ENCODE results near the gene ZNF496.

The ZNF496 gene

DNA sequence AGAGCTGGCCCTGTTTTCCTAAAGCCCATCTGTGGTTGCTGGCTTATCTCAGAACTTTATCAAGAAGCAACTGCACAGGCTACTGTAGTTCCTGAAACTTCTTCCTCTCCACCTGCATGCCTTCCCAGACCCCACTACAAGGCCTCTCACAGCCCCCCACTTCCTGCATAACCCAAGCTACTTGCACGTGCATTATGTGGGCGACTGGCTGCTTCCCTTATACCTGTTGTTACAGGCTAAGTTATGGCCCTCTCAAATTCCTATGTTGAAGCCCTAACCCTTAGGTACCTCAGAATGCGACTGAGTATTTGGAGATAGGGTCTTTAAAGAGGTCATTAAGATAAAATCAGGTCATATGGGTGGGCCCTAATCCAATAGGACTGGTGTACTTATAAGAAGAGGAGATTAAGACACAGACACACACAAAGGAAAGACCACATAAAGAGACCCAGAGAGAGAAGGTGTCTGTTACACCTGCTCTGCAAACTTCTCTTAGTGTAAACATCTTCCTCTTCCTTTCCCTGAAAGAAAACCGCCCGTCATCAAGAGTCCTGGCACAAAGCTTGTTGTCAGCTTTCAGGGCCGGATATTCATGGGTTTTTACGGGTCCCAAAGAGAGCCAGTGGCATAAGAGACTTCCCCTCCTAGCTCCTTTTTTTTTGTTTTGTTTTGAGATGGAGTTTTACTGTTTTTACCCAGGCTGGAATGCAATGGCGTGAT lies 5.1 kb downstream of the ZNF496 start:
- no peak for DNase-seq

DNA sequence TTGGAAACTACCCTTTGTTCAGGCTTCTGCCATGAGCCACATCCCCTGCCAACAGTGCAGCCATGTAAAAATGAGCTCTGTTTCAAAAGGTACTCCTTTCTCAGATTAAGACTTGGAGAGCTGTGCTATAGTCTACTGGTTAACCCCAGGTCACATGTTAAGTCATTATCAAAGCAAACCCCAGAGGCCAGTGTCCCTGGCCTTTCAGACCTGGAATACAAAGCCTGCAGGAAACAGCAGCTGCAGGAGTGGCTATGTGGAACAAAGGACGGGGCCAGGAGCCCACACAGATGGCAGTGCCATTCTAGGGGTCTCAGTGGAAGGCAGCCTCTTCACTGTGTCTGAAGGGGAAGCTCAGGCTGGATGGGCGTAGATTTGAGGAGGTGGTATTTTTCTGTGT lies 6.7 kb downstream of the ZNF496 start:
- DNase-seq, result no peak

DNA sequence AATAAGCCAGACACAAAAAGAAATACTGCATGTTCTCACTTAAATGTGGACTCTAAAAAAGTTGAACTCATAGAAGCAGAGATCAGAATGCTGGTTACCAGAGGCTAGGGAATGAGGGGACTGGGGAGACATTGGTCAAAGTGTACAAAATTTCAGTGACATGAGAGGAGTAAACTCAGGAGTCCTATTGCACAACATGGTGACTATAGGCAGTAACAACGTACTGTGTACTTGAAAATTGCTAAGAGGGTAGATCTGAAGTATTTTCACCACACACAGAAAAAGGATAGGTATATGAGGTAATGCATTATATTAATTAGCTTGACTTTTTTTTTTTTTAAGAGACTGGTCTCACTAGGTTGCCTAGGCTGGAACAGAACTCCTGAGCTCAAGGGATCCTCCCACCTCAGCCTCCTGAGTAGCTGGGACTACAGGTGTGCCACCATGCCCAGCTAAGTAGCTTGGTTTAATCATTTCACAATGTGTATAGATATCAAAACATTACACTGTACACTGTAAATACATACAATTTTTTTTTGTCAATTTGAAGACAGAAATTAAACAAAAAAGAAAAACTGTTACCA lies 7.4 kb downstream of the ZNF496 start:
- no peak for DNase-seq

DNA sequence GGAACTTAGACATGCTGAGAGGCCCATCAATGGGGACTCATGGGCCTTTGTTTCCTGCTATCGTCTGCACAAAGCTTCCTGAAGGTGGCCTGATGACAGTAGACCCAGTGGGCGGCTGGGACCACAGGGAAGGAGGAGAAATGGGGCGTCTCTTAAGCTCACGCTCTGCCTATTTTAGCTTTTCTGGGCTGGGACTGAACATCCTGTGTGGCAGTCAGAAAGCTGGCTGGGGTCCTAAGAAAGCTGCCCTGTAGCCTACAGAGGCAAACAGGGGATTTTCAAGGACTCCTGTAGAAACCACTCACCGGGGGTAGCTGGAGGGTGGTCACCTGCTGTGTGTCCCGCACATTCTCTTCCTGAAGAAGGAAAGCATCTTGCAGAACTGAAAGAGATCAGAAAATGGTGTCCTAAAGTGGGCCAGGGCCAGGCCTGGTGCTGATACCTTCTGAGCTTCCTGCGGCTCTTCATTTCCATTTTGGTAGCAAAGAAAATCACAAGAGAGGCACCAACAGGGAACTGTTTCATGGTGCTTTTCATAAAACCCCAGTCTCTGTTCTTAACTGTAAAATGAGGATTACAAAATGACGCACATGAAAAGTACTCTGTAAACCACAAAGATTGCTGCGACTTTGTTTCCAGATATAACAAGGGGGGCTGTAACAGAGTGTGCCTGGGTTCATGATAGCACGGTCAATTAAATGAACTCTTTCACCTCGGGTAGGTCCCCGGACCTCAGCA lies 8.6 kb downstream of the ZNF496 start:
- DNase-seq, result no peak

DNA sequence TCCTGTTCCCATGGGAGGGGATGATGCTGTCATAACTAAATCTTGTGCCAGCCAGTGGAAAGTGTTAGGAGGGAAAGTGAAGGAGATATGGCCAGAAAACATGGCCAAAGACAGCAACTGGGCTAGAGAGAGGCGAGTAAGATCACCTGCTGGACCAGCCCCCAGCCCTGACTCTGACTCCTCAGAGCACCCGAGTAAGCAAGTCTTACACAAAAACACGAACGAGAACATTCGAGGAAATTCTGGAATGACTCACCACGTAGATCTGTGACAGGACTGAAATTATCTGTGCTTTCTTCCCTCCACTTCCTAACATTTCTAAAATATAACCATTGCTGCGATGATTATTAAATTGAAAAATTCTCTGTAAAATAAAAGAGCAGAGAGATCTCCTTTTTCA lies 9.2 kb downstream of the ZNF496 start:
- DNase-seq, result no peak

DNA sequence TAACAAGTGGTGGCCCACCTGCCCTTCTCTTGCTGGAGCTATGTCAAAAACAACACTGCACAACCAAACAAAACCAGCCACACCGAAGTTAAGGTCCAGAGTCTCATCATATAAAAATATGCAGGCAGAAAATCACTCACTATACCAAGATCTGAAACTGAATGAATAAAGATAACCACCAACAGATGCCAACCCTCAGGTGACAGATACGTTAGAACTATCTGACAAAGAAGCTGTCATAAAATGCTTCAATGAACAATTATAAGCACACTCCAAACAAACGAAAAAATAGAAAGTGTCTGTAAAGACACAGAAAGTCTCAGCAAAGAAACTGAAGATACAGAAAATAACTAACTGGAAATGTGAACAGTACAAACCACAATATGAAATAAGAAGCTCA lies 14.0 kb downstream of the ZNF496 start:
- no peak for DNase-seq

DNA sequence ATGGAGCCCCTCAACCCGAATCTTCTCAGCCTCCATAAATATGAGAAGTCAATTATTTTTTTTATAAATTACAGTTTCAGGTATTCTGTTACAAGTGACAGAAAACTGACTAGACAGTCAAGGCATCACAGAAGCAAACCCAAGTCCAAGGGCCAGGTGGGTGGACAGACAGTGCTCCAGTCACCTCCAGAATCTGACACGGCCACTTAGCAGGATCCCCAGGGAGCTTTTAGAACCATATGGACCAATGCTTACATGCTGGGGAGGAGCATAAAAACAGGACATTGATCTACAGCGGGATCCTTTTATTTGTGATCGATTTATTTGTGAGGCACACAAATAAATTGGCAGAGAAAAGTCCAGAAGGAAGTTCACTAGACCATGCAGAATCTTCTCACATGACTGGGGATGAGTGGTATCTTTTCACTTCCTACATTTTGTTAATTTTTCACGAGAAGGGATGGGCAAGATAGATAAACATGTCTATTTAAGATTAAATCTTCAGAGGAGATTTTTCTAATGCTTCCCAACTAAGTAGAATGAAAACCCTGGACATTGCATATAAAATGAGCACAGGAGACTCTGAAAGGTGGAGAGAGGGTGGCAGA lies 15.0 kb downstream of the ZNF496 start:
- no peak for DNase-seq

DNA sequence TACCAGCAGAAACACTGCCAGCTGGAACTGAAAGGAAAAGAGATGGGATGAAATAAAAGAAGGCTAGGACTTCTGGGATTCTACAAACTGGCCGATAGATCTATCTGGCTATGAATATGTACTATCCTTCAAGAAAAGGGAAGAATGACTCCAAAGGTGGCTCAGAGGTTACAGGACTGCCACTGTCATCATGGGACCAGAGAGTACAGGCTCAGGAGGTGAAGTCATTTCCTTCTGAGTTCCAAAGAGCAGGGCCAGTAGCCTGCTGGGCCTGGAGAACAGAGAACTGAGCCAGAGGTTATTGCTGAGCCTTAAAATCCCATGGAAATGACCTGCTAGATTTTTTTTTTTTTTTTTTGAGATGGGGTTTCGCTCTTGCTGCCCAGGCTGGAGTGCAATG lies 27.6 kb downstream of the ZNF496 start:
- no peak for DNase-seq

DNA sequence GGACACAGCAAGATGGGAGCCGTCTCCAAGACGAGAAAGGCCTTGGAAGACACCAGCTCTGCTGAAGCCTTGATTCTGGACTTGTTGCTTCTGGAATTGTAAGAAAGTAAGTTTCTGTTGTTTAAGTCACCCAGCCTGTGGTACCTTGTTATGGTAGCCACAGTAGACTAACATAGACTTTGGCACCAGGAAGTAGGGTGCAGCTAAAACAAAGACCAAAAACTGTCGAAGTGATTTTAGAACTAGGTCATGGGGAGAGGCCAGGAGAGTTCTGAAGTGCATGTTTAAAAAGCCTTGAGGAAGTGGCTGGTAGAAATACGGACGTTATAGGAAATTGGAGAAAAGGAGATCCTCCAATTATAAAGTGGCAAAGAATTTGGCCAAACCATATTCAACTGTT lies 28.5 kb downstream of the ZNF496 start:
- DNase-seq, result no peak

DNA sequence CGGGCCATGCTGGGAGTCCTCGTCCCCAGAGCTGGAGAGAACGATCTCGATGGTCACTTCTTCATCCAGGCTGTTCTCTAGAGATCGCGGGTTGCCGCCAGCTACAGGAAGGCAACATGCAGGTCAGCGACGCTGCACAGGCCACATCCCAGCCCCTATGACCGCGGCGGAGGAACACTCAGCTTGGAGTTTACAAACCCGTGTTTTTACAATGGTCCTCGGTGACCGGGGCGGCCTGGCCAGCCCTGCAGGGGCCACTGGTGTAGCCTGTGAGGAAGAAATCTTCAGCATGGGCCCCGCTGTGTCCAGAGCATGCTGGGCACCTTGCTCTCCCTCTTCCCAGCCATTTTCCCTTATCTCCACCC lies 30.5 kb downstream of the ZNF496 start:
- DNase-seq, result no peak

DNA sequence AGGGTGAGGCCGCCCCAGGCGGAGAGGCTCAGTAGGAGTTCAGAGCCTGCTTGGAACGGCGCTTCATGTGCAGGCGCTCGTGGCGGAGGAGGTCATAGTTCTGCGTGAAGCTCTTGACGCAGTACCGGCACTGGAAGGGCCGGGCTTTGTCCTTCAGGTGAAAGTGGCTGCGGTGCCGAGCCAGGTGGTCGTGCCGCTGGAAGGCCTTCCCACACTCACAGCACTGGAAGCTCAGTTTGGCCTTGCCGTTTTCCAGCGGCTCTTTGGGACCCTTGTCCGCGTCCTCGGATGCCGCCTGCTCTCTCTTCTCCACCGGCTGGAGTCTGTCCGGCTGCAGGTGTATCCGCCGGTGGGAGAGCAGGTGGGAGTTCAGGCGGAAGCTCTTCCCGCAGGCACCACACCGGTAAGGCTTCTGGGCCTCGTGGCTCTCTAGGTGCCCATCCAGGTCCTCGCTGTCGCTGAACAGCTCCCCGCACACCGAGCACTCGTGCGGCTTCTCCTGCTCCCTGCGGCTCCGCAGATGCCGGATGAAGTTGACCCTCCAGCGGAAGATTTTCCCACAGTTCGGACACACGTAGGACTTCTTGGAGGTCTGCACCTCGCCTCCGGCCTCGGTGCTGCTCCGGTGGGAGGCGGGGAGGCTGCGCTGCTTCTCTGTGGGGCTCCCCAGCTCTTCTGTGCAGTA lies 31.0 kb downstream of the ZNF496 start:
- DNase-seq, result no peak

DNA sequence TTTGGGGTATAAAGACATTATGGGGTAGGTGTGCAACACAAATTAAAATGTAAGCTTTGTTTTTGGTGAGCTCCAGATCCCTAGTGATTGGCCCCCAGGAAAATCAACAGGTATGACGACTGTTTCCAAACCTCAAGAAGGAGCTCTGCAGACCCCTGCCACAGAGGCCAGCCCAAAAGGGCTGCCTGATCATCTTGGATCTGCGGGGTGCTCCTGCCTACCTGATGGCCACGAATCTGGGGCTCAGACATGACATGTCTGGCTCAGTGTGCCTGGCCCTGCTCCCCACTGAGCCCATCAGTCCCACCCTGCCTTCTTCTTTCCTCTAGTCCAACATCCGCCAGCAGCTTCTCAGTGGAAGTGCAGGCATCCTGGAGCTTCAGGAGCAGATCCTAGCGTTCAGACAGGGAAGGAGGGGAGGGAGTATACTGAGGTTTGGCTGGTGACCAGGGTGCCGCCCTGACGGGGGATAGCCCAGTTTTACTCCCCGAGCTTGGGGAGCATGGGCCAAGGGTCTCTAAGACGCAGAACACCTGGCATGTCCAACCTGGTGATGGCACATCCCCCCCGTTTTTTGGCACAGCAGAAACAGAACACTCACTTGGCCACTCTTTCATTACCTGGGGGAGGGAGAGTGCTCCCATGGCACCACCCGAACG lies 31.8 kb downstream of the ZNF496 start:
- DNase-seq, result no peak

DNA sequence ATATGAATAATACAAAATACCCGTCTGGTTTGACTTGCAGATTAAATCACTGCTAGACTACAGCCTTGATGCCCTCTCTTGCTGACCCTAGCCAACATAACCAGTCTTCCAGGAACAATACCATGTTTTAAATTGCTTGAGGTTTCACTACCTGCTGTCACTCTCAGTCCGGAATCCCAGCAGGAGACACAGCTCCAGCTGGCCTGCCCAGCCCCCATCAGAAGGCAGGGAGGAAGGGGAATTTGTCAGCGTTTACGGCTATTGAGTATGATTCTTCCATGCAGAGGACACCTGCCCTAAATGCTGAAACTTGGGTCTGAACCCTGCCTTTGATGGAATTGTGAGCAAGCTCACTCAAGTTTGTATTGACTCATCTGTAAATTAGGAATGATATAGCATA lies 33.0 kb downstream of the ZNF496 start:
- no peak for DNase-seq

DNA sequence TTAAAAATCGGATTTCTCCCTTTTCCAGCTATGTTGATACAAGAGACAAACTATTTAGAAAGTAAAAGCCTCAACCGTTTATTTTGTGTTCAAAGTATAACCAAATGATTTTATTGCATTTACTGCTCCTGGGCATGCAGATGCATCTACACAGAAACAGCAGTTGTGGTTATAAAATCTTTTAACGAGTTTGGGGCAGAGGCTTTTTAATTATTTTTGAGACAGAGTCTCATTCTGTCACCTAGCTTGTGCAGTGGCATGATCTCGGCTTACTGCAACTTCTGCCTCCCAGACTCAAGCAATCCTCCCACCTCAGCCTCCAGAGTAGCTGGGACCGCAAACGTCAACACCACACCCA lies 33.6 kb downstream of the ZNF496 start:
- no peak for DNase-seq

DNA sequence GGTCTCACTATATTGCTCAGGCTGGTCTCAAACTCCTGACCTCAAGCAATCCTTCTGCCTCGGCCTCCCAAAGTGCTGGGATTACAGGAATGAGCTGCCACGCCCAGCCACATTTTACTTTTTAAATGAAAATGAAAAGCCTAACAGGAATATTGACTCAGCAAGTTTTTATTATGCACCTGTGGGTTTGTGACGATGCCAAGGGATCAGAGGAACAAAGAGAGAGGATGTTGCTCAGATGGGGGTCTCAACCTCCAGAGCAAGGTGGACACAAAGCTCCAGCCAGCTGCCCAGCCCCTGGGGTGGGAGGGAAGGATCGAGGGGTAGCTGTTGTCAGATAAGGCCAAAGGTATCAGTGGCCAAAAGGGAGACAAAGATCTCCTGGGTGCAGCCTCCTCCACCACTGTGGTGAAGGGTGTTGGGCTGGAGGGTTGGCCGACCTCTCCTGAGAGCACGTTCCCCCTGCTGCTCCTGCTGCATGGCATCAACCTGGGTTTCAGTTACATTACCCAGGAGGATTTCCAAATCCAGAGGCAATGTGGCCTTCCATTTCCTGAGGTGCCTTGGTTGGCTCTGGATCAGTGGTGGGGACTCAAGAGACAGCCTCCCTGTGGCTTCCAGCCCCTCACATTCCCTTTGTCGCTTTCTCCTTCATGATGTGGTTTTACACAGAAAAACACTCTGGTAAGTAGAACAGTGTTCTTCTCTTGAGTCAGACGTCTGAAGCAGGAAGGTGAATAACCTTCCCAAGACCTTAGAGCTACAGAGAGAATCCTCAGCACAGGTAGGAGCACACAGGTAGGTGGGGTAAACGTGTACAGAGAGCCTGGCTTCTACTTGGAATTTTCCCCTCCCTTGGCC lies 34.2 kb downstream of the ZNF496 start:
- no peak for DNase-seq

DNA sequence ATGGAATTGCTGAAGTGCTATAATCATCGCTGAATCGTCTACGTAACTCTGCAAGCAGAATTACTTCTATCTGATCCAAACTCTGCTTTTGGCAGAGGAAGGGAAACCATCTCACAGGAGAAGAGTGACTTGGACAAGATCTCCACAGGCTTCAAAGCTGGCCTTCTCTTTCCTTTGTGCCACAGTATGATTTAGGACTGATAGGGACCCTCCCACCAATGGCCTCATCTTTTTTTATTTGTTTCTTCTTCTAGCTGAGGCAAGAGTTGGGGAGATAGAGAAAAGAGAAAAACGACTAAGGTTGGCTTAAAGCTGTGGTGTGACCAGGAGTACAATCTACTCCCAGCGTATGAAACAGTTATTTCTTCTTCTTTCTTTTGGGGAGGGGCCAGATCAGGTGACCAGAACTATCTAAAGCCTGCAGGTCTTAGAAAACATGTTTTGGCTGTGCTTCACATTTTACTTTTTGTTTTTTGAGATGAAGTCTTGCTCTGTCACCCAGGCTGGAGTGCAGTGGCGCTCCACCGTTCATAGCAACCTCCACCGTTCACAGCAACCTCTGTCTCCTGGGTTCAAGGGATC lies 35.0 kb downstream of the ZNF496 start:
- no peak for DNase-seq

DNA sequence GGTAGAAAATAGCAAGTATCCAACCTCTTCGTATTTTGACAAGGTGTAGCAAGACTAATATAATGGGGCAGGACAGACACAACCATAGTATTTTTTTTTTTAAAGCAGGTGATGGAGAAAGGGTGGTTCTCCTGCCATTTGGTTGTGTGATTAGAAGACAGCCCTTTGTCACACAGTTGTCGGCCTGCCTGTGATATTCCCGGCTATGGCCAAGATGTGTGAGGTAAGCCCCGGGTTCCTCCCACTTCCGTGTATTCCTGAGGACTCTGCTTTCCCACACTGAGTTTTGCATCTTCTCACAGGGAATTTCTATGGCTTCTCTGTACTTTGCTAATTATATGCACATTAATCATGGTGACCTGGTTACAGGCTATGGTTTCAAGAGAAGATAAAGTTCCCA lies 35.9 kb downstream of the ZNF496 start:
- DNase-seq, result no peak

DNA sequence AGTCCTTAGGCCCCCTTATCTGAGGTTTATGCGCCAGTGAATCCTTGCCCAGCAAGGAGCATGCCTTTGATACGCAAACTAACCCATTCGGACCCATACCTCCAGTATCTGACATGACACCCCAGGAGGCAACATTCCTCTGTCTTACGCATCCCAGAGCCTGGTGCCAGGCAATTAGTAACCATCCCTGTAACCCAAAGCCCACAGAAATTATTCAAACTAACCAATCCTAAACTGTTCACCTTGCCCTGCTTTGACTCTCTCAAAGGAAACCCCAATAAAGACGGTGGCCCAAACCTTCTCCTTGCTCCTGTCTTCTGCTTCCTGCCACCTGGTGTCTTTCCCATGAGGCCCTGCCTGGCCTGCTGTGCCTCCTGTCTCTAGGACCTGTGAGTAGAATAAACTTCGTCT lies 36.4 kb downstream of the ZNF496 start:
- DNase-seq, result no peak

DNA sequence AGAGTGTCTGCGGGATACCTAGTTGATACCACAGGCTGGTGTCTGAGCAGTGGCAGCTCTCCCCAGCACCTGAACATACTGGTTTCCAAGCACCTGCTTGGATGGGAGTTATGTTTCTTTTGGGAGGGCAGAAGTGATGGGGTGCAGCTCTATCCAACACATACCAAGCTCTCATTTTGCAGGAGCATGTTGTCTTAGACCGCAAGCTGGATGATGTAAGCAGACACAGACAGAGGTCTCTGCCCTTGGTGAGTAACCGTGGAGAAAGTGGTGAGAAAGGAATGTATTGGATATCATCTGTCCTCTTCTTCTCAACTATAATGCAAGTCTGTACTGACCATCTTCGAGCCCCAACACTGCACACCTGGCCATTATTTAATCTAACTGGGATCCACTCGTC lies 37.4 kb downstream of the ZNF496 start:
- DNase-seq, result no peak

DNA sequence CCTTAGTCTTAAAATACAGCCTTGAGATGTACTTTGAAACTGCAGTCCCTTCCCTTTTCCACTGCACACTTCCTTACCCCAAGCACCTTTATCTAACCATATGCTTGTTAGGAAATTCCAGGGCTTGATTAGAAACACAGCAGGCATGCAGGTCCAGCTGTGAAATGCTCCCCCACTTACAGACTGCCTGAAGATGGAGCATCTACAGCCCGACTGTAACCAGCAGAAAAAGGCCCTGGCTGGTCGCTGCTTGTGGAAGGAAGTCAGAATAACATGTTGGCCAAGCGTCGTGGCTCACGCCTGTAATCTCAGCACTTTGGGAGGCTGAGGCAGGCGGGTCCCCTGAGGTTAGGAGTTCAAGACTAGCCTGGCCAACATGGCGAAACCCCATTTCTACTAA lies 38.6 kb downstream of the ZNF496 start:
- DNase-seq, result no peak

DNA sequence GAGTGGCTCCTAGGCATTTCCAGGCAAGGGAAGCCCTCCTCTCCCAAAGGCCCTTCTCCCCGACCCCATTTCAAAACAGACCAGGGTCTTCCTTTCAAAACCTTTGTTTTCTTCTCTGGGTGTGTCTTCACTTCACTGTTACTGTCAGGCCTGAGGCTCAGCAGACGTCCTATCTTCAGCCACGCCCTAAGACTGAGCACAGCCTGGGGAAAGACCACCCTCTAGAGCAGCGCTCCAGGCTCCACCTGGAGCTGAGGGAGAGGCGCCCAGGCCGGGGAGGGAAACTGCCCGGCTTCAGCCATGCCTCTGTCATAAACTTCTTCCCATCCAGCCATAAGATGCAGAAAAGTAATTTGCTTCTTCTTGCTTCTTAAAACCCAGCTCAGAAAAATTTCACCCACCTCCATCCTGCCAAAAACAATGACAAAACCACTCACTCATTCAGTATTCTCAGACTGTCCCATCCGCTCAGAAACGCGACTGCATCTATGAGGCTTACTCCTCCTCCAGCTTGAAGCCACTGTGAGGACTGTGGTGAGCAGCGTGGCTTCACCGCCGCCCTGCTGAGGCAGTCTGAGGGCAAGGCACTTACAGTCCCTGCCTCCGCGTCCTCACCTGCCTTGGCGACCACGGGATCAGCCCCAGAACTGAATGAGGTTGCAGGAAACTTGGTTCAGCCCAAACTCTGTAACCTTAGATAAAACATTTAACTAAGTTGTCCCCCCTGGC lies 39.7 kb downstream of the ZNF496 start:
- DNase-seq, result no peak
